ENCODE data around the gene LINC00237.

Gene LINC00237

GRCh38 chr20:21096321-21097043, 9.7 kb downstream of the LINC00237 start:
- peaks cover 100% of the 10 kb centered on the region for H3K27me3 ChIP-seq
- no peak for TF ChIP-seq CTCF (IDR thresholded peaks at IDR 0.05)

GRCh38 chr20:21092806-21093205, 13.4 kb downstream of the LINC00237 start:
- H3K4me1 ChIP-seq (ENCODE audit: control insufficient read depth in 1 of 2, insufficient read depth in 1 of 2, low read depth in 1 of 2, low read length in 1 of 2): no peaks in the 10 kb centered on the region
- H3K36me3 ChIP-seq: no peaks in the 10 kb centered on the region
- H3K9me3 ChIP-seq: no peaks in the 10 kb centered on the region
- no peak for TF ChIP-seq CTCF (IDR thresholded peaks at IDR 0.05)
- H3K27ac ChIP-seq: no peak overlapping the region
- no peak overlapping the region for H3K4me3 ChIP-seq (ENCODE audit: low read depth in 1 of 2, low read length in 1 of 2)
- H3K27me3 ChIP-seq: peaks cover 100% of the 10 kb centered on the region

More at GRCh38 chr20:21096321-21097043, 9.7 kb downstream of the LINC00237 start:
- H3K4me1 ChIP-seq (ENCODE audit: control insufficient read depth in 1 of 2, insufficient read depth in 1 of 2, low read depth in 1 of 2, low read length in 1 of 2): peaks cover 17 to 18% of the 10 kb centered on the region in 2 experiments
- no peak overlapping the region for H3K27ac ChIP-seq
- H3K36me3 ChIP-seq: no peaks in the 10 kb centered on the region
- no peaks in the 10 kb centered on the region for H3K9me3 ChIP-seq
- H3K4me3 ChIP-seq (ENCODE audit: low read depth in 1 of 2, low read length in 1 of 2): no peak overlapping the region

- Histone ChIP-seq H3K27me3 (peaks cover 98% of the 10 kb centered on the region), H3K4me1 (ENCODE audit: control insufficient read depth in 1 of 2, insufficient read depth in 1 of 2, low read depth in 1 of 2, low read length in 1 of 2) (no peaks in the 10 kb centered on the region), H3K4me3 (ENCODE audit: low read depth in 1 of 2, low read length in 1 of 2) (no peak overlapping the region), H3K27ac (no peak overlapping the region), H3K36me3 (no peaks in the 10 kb centered on the region), H3K9me3 (no peaks in the 10 kb centered on the region)
- no peak for TF ChIP-seq CTCF (IDR thresholded peaks at IDR 0.05)
These were observed 15.4 kb downstream of the LINC00237 start for GRCh38 chr20:21090721-21091120.

DNA sequence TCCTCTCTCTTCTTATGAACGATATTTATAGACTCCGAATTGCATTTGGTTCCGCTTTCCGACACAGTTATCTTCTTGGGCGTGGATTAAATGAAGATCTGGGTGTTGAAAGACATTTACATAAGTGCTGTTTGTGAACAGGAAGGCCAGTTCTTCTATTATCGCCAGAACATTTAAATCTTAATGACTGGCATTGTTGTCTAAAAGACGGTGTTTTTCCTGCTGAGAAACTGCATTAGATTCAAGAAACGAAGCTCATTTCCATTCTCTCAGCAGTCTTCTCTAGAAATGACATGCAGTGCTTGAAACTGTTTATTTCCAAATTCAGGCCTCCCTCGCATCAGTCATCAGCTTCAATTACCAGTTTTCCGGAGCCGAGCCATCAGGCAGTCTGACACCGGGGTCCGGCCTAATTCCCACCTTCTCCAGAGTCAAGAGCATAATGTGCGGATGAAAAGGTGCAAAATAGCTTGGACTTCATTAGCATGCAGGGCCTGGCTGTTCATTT, 16.0 kb downstream of the LINC00237 start:
- no peaks in the 10 kb centered on the region for H3K36me3 ChIP-seq

DNA sequence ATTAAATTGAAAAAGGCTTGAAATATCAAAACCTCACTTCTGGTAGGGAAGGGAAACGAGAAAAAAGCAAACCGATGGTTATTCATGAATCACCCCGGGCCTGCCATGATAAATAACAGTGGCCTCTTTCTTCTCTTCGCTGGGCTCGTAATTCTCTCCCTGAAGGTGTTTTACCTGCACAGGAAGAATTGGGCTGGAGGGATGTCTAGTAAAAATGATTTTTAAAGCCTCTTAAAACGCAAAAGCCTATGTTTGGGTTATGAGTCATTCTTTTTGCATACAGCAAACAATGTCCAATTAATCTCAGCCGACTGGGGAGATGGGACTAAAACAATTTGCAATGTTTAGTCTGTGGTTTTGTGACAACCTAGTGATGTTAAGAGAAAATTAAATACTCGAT, 16.8 kb downstream of the LINC00237 start:
- H3K4me3 ChIP-seq (ENCODE audit: low read depth in 1 of 2, low read length in 1 of 2): no peak overlapping the region
- peaks cover 97% of the 10 kb centered on the region for H3K27me3 ChIP-seq
- no peaks in the 10 kb centered on the region for H3K4me1 ChIP-seq (ENCODE audit: control insufficient read depth in 1 of 2, insufficient read depth in 1 of 2, low read depth in 1 of 2, low read length in 1 of 2)
- H3K9me3 ChIP-seq: no peaks in the 10 kb centered on the region
- TF ChIP-seq CTCF (IDR thresholded peaks at IDR 0.05): no peak
- no peaks in the 10 kb centered on the region for H3K36me3 ChIP-seq
- H3K27ac ChIP-seq: no peak overlapping the region

More for the DNA sequence above, 16.0 kb downstream of the LINC00237 start:
- H3K9me3 ChIP-seq: no peaks in the 10 kb centered on the region
- no peak overlapping the region for H3K4me3 ChIP-seq (ENCODE audit: low read depth in 1 of 2, low read length in 1 of 2)
- no peaks in the 10 kb centered on the region for H3K4me1 ChIP-seq (ENCODE audit: control insufficient read depth in 1 of 2, insufficient read depth in 1 of 2, low read depth in 1 of 2, low read length in 1 of 2)
- peaks cover 98% of the 10 kb centered on the region for H3K27me3 ChIP-seq
- H3K27ac ChIP-seq: no peak overlapping the region
- TF ChIP-seq CTCF (IDR thresholded peaks at IDR 0.05): no peak

Data from neutrophil (primary cell).